ENCODE measurements around the gene AGR2. TPM values are rescaled to one million over a fixed set of nuclear protein-coding genes. Genes with fewer than 3 reads are reported as not detected.

The AGR2 gene
- total RNA-seq, 4 donors from 2014 or later, result 16.7 TPM; not detected in 3

GRCh38 chr7:16839646-16840045 is 34.8 kb upstream of the AGR2 start:
- Histone ChIP-seq H3K27ac (no peak overlapping the region), H3K4me3 (no peak overlapping the region), H3K27me3 (no peaks in the 10 kb centered on the region), H3K4me1 (no peaks in the 10 kb centered on the region), H3K36me3 (no peaks in the 10 kb centered on the region), H3K9me3 (no peaks in the 10 kb centered on the region)
- no peak for TF ChIP-seq POLR2A (IDR thresholded peaks at IDR 0.05)
- TF ChIP-seq CTCF (IDR thresholded peaks at IDR 0.05), result no peak
- intact Hi-C loops (cut with DNase I; ENCODE audit: low total_unique reads), result no loop called here
- DNase-seq, result no peak

GRCh38 chr7:16838891-16839290 is 34.1 kb upstream of the AGR2 start:
- H3K4me3 ChIP-seq, result no peak overlapping the region
- H3K9me3 ChIP-seq, result no peaks in the 10 kb centered on the region
- H3K27ac ChIP-seq, result no peak overlapping the region
- H3K27me3 ChIP-seq, result no peaks in the 10 kb centered on the region
- no peaks in the 10 kb centered on the region for H3K36me3 ChIP-seq
- intact Hi-C loops (cut with DNase I; ENCODE audit: low total_unique reads), result no loop called here
- no peak for DNase-seq
- no peak for TF ChIP-seq POLR2A (IDR thresholded peaks at IDR 0.05)
- TF ChIP-seq CTCF (IDR thresholded peaks at IDR 0.05), result no peak
- no peaks in the 10 kb centered on the region for H3K4me1 ChIP-seq

- Histone ChIP-seq H3K27me3 (no peaks in the 10 kb centered on the region), H3K4me3 (no peak overlapping the region), H3K27ac (no peak overlapping the region), H3K9me3 (no peaks in the 10 kb centered on the region), H3K4me1 (no peaks in the 10 kb centered on the region), H3K36me3 (no peaks in the 10 kb centered on the region)
- intact Hi-C loops (cut with DNase I; ENCODE audit: low total_unique reads), result no loop called here
- DNase-seq, result no peak
- no peak for TF ChIP-seq CTCF (IDR thresholded peaks at IDR 0.05)
- no peak for TF ChIP-seq POLR2A (IDR thresholded peaks at IDR 0.05)
Measured at GRCh38 chr7:16838386-16838785, 33.6 kb upstream of the AGR2 start.

- Histone ChIP-seq H3K36me3 (no peaks in the 10 kb centered on the region), H3K27ac (no peak overlapping the region), H3K27me3 (no peaks in the 10 kb centered on the region), H3K4me3 (no peak overlapping the region), H3K9me3 (no peaks in the 10 kb centered on the region), H3K4me1 (no peaks in the 10 kb centered on the region)
- no peak for DNase-seq
- TF ChIP-seq CTCF (IDR thresholded peaks at IDR 0.05) (no peak), POLR2A (IDR thresholded peaks at IDR 0.05) (no peak)
- intact Hi-C loops (cut with DNase I; ENCODE audit: low total_unique reads), result no loop called here
Measured at GRCh38 chr7:16836481-16836880, 31.7 kb upstream of the AGR2 start.

GRCh38 chr7:16833373-16833772 is 28.6 kb upstream of the AGR2 start:
- no peaks in the 10 kb centered on the region for H3K4me1 ChIP-seq
- no peak for TF ChIP-seq POLR2A (IDR thresholded peaks at IDR 0.05)
- TF ChIP-seq CTCF (IDR thresholded peaks at IDR 0.05), result no peak
- no peaks in the 10 kb centered on the region for H3K27me3 ChIP-seq
- H3K9me3 ChIP-seq, result no peaks in the 10 kb centered on the region
- no peak overlapping the region for H3K27ac ChIP-seq
- H3K4me3 ChIP-seq, result no peak overlapping the region
- DNase-seq, result no peak
- H3K36me3 ChIP-seq, result no peaks in the 10 kb centered on the region
- intact Hi-C loops (cut with DNase I; ENCODE audit: low total_unique reads), result no loop called here

Measured in uterus (tissue), 4 donors.